Measurements from ENCODE around the gene RAD51B.

The RAD51B gene

GRCh38 chr14:68578597-68578996 lies 759.0 kb downstream of the RAD51B start:
- H3K4me3 ChIP-seq (replicated peaks; ENCODE audit: low read depth, low read length), result no peak overlapping the region
- H3K27me3 ChIP-seq (replicated peaks; ENCODE audit: control insufficient read depth, insufficient read depth, low read length), result no peaks in the 10 kb centered on the region
- TF ChIP-seq, protein P1, sequence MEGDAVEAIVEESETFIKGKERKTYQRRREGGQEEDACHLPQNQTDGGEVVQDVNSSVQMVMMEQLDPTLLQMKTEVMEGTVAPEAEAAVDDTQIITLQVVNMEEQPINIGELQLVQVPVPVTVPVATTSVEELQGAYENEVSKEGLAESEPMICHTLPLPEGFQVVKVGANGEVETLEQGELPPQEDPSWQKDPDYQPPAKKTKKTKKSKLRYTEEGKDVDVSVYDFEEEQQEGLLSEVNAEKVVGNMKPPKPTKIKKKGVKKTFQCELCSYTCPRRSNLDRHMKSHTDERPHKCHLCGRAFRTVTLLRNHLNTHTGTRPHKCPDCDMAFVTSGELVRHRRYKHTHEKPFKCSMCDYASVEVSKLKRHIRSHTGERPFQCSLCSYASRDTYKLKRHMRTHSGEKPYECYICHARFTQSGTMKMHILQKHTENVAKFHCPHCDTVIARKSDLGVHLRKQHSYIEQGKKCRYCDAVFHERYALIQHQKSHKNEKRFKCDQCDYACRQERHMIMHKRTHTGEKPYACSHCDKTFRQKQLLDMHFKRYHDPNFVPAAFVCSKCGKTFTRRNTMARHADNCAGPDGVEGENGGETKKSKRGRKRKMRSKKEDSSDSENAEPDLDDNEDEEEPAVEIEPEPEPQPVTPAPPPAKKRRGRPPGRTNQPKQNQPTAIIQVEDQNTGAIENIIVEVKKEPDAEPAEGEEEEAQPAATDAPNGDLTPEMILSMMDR (IDR thresholded peaks at IDR 0.05; ENCODE audit: insufficient read depth, low read length, poor library complexity, severe bottlenecking), result no peak
- no peak for DNase-seq (ENCODE audit: extremely low read depth, insufficient read length)
- H3K36me3 ChIP-seq (ENCODE audit: control insufficient read depth, insufficient read depth, low read length), result no peaks in the 10 kb centered on the region

DNA sequence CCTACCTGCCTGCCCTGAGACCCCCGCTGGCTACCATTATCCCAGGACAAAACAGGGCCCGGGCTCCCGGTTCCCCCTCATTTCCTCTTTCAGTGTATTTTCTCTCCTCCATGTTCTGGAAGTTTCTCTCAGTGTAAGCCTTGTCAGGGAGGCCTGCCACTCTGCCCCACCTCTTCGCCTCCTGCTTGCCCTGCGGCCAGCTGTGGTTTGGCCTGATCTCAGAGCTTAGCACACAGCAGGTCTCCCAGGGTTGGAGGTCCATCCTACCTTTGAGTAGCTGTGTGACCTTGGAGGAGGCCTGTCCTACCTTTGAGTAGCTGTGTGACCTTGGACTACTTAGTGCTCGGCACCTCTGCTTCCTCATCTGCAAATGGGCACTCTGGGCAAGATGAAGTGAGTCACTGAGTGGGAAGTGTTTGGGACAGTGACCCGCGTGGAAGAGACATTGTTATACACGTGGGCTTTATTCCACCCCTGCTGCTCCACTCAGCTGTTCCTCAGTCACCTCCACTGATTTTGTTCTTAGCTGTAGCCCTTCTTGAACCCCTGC lies 760.6 kb downstream of the RAD51B start:
- Histone ChIP-seq H3K27me3 (replicated peaks; ENCODE audit: control insufficient read depth, insufficient read depth, low read length) (no peaks in the 10 kb centered on the region), H3K36me3 (ENCODE audit: control insufficient read depth, insufficient read depth, low read length) (no peaks in the 10 kb centered on the region), H3K4me3 (replicated peaks; ENCODE audit: low read depth, low read length) (no peak overlapping the region)
- TF ChIP-seq, protein P1 (IDR thresholded peaks at IDR 0.05; ENCODE audit: insufficient read depth, low read length, poor library complexity, severe bottlenecking), result no peak
- DNase-seq (ENCODE audit: extremely low read depth, insufficient read length), result no peak

GRCh38 chr14:68580671-68581070 lies 761.1 kb downstream of the RAD51B start:
- no peak overlapping the region for H3K4me3 ChIP-seq (replicated peaks; ENCODE audit: low read depth, low read length)
- H3K27me3 ChIP-seq (replicated peaks; ENCODE audit: control insufficient read depth, insufficient read depth, low read length), result no peaks in the 10 kb centered on the region
- TF ChIP-seq, protein P1 (IDR thresholded peaks at IDR 0.05; ENCODE audit: insufficient read depth, low read length, poor library complexity, severe bottlenecking), result no peak
- no peak for DNase-seq (ENCODE audit: extremely low read depth, insufficient read length)
- H3K36me3 ChIP-seq (ENCODE audit: control insufficient read depth, insufficient read depth, low read length), result no peaks in the 10 kb centered on the region

- DNase-seq (ENCODE audit: extremely low read depth, insufficient read length), result no peak
Observed at GRCh38 chr14:68583548-68584280, 764.1 kb downstream of the RAD51B start.

DNA sequence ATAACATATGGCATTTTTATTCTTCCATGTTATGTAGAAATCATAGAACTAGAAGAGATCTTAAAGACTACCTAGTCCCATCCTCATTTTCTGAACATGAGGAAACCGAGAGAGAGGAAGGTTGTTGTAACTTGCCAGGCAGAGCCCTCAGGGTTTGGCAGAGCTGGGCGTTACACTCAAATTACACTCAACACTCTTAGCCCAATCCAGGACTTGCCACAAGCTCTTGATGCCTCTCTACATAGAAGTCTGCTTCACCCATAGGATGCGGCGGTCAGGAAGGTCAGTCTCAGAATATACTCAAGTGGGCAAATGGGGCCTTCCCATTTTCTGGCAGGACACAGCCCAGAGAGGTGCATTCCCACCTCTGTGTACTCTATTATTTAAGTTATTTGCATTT lies 765.2 kb downstream of the RAD51B start:
- H3K36me3 ChIP-seq (ENCODE audit: control insufficient read depth, insufficient read depth, low read length), result no peaks in the 10 kb centered on the region
- H3K4me3 ChIP-seq (replicated peaks; ENCODE audit: low read depth, low read length), result no peak overlapping the region
- no peak for DNase-seq (ENCODE audit: extremely low read depth, insufficient read length)
- TF ChIP-seq, protein P1 (IDR thresholded peaks at IDR 0.05; ENCODE audit: insufficient read depth, low read length, poor library complexity, severe bottlenecking), result no peak
- H3K27me3 ChIP-seq (replicated peaks; ENCODE audit: control insufficient read depth, insufficient read depth, low read length), result no peaks in the 10 kb centered on the region

More at GRCh38 chr14:68583548-68584280, 764.1 kb downstream of the RAD51B start:
- TF ChIP-seq, protein P1 (IDR thresholded peaks at IDR 0.05; ENCODE audit: insufficient read depth, low read length, poor library complexity, severe bottlenecking), result no peak
- Histone ChIP-seq H3K27me3 (replicated peaks; ENCODE audit: control insufficient read depth, insufficient read depth, low read length) (no peaks in the 10 kb centered on the region), H3K36me3 (ENCODE audit: control insufficient read depth, insufficient read depth, low read length) (no peaks in the 10 kb centered on the region), H3K4me3 (replicated peaks; ENCODE audit: low read depth, low read length) (no peak overlapping the region)
